GM18907 (cell line): Measurements from ENCODE around the gene NEDD9.

Experiments
- ATAC-seq: cut with Tn5 transposase; IDR thresholded peaks from one replicate; pipeline ENCODE4 v1.9.1; 2021; ENCODE audit warnings: mild to moderate bottlenecking, moderate library complexity; ENCODE audit not compliant: unreplicated experiment

NEDD9 gene

GRCh38 chr6:11236076-11236750 is 3.7 kb upstream of the NEDD9 start:
- ATAC-seq, result peak; percentile 47

- no peak for ATAC-seq
These were observed 2.6 kb upstream of the NEDD9 start for GRCh38 chr6:11235062-11235461.

- no peak for ATAC-seq
These were observed 1.5 kb upstream of the NEDD9 start for GRCh38 chr6:11233673-11234573.

GRCh38 chr6:11232770-11233626 is 530 bp upstream of the NEDD9 start:
- no peak for ATAC-seq

DNA sequence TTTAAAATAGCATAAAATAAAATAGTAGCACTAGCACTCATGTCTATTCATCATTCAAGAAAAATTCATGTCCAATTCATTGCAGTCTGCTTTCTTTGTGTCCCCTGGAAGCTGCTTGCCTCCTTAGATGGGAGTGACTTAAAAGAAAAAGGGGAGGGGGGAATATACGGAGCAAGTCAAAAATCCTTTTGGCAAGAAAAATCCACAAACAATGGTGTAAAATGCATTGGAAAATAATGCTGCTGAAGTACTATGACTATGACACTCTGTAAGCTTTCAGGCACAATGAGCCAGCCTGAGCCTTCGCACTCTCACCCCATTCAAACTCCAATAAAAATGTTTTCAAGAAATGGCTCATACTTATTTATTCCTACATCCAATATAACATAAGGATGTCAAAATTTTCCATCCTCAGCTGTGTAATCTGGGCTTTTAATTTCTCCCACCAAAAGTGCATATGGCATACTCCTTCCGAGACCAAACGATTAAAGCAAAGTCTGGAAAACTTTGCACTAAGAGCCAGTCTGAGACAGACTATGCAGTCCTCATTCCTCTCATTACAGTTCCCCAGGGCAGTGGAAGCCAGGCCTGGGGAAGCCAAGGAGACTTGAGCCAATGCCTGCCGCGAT is 790 bp downstream of the NEDD9 start:
- no peak for ATAC-seq

GRCh38 chr6:11231108-11231463 is 1.4 kb downstream of the NEDD9 start:
- no peak for ATAC-seq

- no peak for ATAC-seq
These were observed 2.0 kb downstream of the NEDD9 start for GRCh38 chr6:11230158-11231107.

DNA sequence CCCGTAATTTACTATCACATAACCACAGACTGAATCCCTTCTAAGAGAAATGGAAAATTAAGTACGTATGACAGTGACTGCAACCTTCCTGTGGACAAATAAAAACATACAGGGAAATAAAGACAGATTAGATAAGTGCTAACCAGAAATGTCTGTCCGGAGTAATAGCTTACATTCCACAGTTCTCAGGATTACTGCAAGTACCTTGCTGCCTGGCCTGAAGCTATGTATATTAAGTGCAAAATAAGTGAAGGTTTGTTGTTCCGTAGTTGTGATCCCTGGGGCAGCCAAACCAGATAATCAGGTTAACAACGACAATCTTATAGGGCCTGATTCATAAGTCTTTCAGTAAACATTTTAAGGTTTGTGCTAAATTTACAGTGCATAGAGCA is 2.8 kb downstream of the NEDD9 start:
- ATAC-seq, result no peak

GRCh38 chr6:11228935-11229654 is 3.4 kb downstream of the NEDD9 start:
- no peak for ATAC-seq

GRCh38 chr6:11227698-11228097 is 4.8 kb downstream of the NEDD9 start:
- no peak for ATAC-seq

DNA sequence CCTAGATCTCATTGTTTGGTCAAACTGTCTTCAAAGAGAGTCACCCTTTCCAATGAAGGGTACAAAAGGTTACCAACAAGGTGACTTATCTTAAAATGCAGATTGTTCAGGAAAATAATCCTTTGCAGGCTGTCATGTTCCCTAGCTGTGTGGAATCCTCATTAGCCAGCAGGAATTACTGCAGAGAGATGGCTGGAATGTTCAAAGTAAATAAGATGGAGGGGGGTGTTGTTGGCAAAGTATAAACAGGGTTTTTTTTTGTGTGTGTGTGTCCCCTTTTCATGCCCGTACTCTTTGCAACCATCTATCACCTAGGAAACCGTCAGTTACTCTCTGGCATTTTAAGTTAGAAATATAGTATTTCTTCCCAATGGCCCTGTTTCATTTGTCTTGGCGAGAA is 6.5 kb downstream of the NEDD9 start:
- no peak for ATAC-seq

DNA sequence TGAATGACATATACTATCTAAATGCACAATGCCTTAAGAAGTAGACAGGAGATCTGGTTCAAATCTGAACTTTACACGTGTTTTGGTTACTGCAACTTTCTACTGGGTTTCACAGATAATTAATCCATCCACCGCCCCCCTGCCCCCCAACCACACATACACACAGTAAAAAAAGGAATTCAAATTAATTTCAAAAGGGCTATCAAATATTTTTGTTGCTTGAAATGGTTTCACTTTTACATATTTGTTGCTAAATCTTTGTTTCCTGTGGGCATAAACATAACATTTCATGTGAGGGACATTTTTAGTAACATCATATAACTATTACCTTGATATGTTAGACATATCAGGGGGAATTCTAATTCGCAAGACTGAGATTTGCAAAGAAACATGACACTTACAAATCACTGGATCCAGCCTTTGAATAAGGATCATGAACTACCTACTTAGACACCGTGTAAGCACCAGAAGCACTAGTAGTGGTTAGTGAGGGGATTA is 7.5 kb downstream of the NEDD9 start:
- no peak for ATAC-seq

DNA sequence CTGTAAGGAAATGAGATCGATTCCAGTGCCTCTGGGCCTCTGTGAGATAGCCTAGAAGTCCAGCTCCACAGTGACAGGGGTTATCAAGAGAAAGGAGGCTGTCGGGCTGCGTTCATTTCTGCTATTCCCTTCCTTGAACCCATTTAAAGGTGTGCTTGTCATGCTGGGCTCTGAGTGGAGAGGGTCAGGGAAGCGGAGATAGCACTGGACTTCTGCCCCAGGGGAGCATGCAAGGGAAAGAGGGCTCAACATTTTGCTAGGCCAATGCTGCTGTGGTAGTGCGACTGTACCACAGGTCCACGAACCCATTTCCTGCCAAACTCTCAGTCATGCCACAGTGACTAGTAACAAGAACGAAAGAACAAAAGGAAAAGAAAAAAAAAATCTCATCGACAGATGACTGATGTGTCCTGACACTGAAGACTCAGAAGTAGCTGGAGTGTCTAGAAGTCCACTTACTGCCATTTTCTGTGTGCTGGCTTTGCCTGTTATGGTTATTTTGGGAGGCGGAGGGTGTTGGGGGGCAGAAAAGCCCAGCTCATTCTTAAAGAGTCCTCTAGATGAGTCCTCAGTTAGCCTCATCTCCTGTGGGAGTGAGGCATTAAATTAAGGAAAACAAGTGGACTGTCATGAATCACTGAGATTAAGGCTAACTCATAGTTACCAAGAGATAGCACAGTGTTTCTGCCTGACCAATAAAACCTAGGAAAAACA is 8.1 kb downstream of the NEDD9 start:
- ATAC-seq, result peak; percentile 75

- ATAC-seq, result no peak
These were observed 9.1 kb downstream of the NEDD9 start for GRCh38 chr6:11223286-11223864.

DNA sequence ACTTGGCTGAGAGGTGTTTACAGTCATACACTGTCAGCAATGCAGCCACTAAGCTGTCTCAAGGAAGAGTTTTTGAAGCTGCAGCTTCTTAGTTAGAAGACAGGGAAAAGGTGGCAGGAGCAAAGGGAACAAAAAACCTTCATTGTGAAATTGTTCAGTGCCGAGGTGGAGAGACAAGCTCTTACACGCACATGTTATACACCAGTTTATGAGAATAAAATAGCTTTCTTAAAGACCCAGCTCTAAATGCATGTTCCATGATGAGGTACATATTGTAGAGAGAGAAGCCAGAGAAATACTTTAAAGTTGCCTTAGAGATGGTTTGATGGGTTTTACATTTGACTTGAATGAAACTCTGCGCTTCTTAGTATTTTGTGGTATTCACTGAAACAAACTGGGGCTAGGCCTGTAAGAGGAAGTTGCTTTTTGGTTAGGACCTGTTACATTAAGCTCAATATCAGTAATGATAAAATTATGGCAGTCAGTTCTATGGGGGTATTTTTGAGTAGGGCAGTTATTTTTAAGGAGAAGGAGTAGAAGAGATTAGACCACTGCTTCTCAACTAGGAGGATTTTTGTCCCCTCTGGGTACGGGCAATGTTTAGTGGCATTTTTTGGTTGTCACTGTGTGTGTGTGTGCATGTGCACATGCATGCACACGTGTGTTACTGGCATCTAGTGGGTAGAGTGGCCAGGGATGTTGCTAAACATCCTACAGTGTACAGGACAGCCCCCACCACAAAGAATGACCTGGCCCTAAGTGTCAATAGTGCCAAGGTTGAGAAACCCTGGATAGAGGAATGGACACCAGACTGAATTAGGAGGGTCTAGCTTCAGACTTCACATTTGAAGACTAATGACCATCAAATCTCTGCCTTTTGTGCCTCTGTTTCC is 9.8 kb downstream of the NEDD9 start:
- no peak for ATAC-seq

- ATAC-seq, result no peak
These were observed 10.7 kb downstream of the NEDD9 start for GRCh38 chr6:11221623-11222384.
